Activated naive CD4-positive, alpha-beta T cell treated with anti-CD3 and anti-CD28 coated beads, Interleukin-2, amount 10 ng/mL, durations not matched to agents 7 days and 5 days (primary cell): ENCODE results near the gene XKR3.
"Not testable (repeated sequence)": the region's sequence is repeated elsewhere in the genome, so short reads cannot be mapped to it uniquely, and the experiment has no call there.

Experiments
- CTCF ChIA-PET: fragments of 350-600 bp; sonication (Branson Sonifier 250); formaldehyde crosslinking; loops from one replicate; lab custom pipeline; 2021; ENCODE audit warnings: antibody characterized with exemption; lab: Charles Lee
- DNase-seq: peaks from one replicate; pipeline ENCODE4 v3.0.0-alpha.2; 2020
- H3K27ac Mint-ChIP-seq: one replicate; pipeline ENCODE4 v1.8.0; 2021; ENCODE audit warnings: mild to moderate bottlenecking, moderate library complexity, mixed read lengths
- H3K27me3 Mint-ChIP-seq: one replicate; pipeline ENCODE4 v1.8.0; 2021; ENCODE audit warnings: mild to moderate bottlenecking, mixed read lengths
- H3K36me3 Mint-ChIP-seq: one replicate; pipeline ENCODE4 v1.8.0; 2021; ENCODE audit warnings: mixed read lengths
- H3K4me1 Mint-ChIP-seq: one replicate; pipeline ENCODE4 v1.8.0; 2021; ENCODE audit warnings: mixed read lengths
- H3K4me3 Mint-ChIP-seq: one replicate; pipeline ENCODE4 v1.8.0; 2021; ENCODE audit warnings: mild to moderate bottlenecking, moderate library complexity, mixed read lengths
- H3K9me3 Mint-ChIP-seq: one replicate; pipeline ENCODE4 v1.8.0; 2021; ENCODE audit warnings: mixed read lengths

The XKR3 gene

DNA sequence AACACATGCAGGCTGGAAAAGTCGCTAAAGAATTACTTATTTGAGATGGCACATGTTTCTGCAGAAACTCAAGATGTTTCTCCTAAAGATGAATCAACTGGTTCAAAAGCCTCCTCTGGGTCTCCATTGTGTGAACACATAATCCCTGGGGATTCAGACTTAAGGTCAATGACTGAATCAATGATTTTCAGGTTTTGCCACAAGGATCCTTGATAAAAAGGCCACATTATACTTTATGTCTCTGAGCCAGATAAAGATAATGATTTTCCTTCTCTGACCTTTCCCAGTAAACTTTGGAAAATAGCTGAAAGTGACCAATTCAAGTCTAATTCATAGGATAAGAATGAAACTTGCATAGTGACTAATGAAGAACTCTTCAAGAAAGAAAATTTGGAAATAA is 2.3 kb upstream of the XKR3 start:
- H3K4me1 Mint-ChIP-seq: peaks cover 21% of the 10 kb centered on the region
- H3K36me3 Mint-ChIP-seq: no peaks in the 10 kb centered on the region
- H3K4me3 Mint-ChIP-seq: no peak overlapping the region
- DNase-seq: no peak
- CTCF ChIA-PET: no interaction called here
- H3K9me3 Mint-ChIP-seq: no peaks in the 10 kb centered on the region
- H3K27ac Mint-ChIP-seq: no peak overlapping the region
- no peaks in the 10 kb centered on the region for H3K27me3 Mint-ChIP-seq

GRCh38 chr22:16819249-16819648 is 6.0 kb downstream of the XKR3 start:
- no peak for DNase-seq
- Mint-ChIP-seq H3K9me3 (no peaks in the 10 kb centered on the region), H3K4me3 (no peak overlapping the region), H3K4me1 (peaks cover 5% of the 10 kb centered on the region), H3K27ac (no peak overlapping the region), H3K27me3 (peaks cover 8% of the 10 kb centered on the region), H3K36me3 (no peaks in the 10 kb centered on the region)
- CTCF ChIA-PET: no interaction called here

- Mint-ChIP-seq H3K36me3 (no peaks in the 10 kb centered on the region), H3K4me3 (no peak overlapping the region), H3K27me3 (peaks cover 8% of the 10 kb centered on the region), H3K27ac (no peak overlapping the region), H3K4me1 (no peaks in the 10 kb centered on the region), H3K9me3 (no peaks in the 10 kb centered on the region)
- CTCF ChIA-PET: no interaction called here
- DNase-seq: no peak
Measured at GRCh38 chr22:16818538-16818937, 6.7 kb downstream of the XKR3 start.

DNA sequence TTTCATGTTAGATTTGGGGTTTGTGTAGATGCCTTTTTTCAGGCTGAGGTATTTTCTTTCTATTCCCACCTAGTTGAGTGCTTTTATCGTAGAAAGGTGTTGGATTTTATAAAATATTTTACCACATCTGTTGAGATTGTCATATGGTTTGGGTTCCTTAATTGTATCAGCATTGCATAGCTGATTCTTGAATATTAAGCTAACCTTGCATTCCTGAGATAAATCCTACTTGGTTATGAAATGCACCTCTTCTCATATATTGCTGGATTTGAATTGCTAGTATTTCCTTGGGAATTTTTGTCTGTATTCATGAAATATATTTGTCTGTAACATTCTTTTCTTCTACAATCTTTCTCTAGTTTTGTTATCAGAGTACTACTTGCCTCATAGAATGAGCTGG is 10.1 kb downstream of the XKR3 start:
- H3K36me3 Mint-ChIP-seq: no peaks in the 10 kb centered on the region
- no peak for DNase-seq
- H3K4me1 Mint-ChIP-seq: peaks cover 10% of the 10 kb centered on the region
- no peaks in the 10 kb centered on the region for H3K9me3 Mint-ChIP-seq
- CTCF ChIA-PET: no interaction called here
- peaks cover 8% of the 10 kb centered on the region for H3K27me3 Mint-ChIP-seq
- no peak overlapping the region for H3K4me3 Mint-ChIP-seq
- no peak overlapping the region for H3K27ac Mint-ChIP-seq

- H3K4me3 Mint-ChIP-seq: no peak overlapping the region
- H3K27ac Mint-ChIP-seq: no peak overlapping the region
- CTCF ChIA-PET: interaction anchor here (1.5 kb wide), 1 partner anchor 23 kb away, joined by 3 read pairs; no protein-coding TSS in a partner anchor
- DNase-seq: no peak
- H3K27me3 Mint-ChIP-seq: no peaks in the 10 kb centered on the region
- peaks cover 10% of the 10 kb centered on the region for H3K4me1 Mint-ChIP-seq
- no peaks in the 10 kb centered on the region for H3K36me3 Mint-ChIP-seq
- no peaks in the 10 kb centered on the region for H3K9me3 Mint-ChIP-seq
Measured at GRCh38 chr22:16810188-16810802, 14.9 kb downstream of the XKR3 start.

- no peak for DNase-seq
- Mint-ChIP-seq H3K27ac (no peak overlapping the region), H3K4me3 (no peak overlapping the region)
Measured at GRCh38 chr22:16808744-16809143, 16.5 kb downstream of the XKR3 start.

DNA sequence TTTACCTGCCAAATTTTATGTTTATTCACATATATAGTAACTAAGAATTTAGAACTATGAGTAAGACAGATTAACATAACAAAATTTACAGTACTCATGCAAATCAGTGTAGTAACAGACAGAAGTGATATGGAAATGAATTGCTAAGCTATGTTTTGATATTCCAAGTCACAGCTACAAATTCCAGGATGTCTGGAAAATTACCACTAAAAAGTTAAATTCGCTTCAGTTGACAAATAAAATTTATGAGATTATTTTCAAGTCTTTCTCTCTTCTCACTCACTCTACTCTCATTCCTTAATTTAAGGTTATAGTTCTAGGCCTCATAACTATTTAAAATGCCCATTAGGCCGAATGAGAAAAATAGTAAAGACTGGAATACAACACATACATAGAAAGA is 18.1 kb downstream of the XKR3 start:
- CTCF ChIA-PET: no interaction called here
- Mint-ChIP-seq H3K36me3 (no peaks in the 10 kb centered on the region), H3K4me3 (no peak overlapping the region), H3K27ac (no peak overlapping the region), H3K9me3 (no peaks in the 10 kb centered on the region), H3K4me1 (peaks cover 10% of the 10 kb centered on the region), H3K27me3 (peaks cover 6% of the 10 kb centered on the region)
- DNase-seq: no peak

More at GRCh38 chr22:16808744-16809143, 16.5 kb downstream of the XKR3 start:
- no peaks in the 10 kb centered on the region for H3K27me3 Mint-ChIP-seq
- H3K9me3 Mint-ChIP-seq: no peaks in the 10 kb centered on the region
- no peaks in the 10 kb centered on the region for H3K36me3 Mint-ChIP-seq
- CTCF ChIA-PET: no interaction called here
- peaks cover 10% of the 10 kb centered on the region for H3K4me1 Mint-ChIP-seq

GRCh38 chr22:16806401-16806800 is 18.8 kb downstream of the XKR3 start:
- peaks cover 7% of the 10 kb centered on the region for H3K27me3 Mint-ChIP-seq
- no peak overlapping the region for H3K27ac Mint-ChIP-seq
- no peak for DNase-seq
- CTCF ChIA-PET: interaction anchor here (1.2 kb wide), 1 partner anchor 26 kb away, joined by 3 read pairs; no protein-coding TSS in a partner anchor
- H3K36me3 Mint-ChIP-seq: no peaks in the 10 kb centered on the region
- no peak overlapping the region for H3K4me3 Mint-ChIP-seq
- peaks cover 10% of the 10 kb centered on the region for H3K4me1 Mint-ChIP-seq
- H3K9me3 Mint-ChIP-seq: no peaks in the 10 kb centered on the region

DNA sequence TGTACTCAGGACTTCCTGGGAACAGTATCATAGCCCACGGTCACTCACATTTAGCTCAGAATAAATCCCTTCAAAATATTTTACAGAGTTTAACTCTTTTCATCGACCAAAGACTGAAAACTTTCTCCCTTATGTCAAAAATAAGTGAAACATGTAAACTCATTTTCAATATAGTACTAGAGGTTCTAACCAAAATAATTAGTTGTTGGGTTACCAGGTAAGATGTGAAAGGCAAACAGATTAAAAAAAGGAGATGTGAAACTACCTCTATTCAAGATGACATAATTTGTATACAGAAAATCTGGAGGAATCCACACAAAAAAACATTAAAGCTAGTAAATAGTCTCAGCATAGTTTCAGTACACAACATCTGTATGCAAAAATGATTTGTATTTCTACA is 20.3 kb downstream of the XKR3 start:
- H3K27ac Mint-ChIP-seq: no peak overlapping the region
- DNase-seq: no peak
- H3K27me3 Mint-ChIP-seq: peaks cover 7% of the 10 kb centered on the region
- no peak overlapping the region for H3K4me3 Mint-ChIP-seq
- CTCF ChIA-PET: no interaction called here
- no peaks in the 10 kb centered on the region for H3K4me1 Mint-ChIP-seq
- H3K9me3 Mint-ChIP-seq: no peaks in the 10 kb centered on the region
- no peaks in the 10 kb centered on the region for H3K36me3 Mint-ChIP-seq

- H3K4me1 Mint-ChIP-seq: no peaks in the 10 kb centered on the region
- H3K27me3 Mint-ChIP-seq: peaks cover 7% of the 10 kb centered on the region
- CTCF ChIA-PET: no interaction called here
- no peaks in the 10 kb centered on the region for H3K36me3 Mint-ChIP-seq
- no peak for DNase-seq
- H3K9me3 Mint-ChIP-seq: no peaks in the 10 kb centered on the region
- H3K27ac Mint-ChIP-seq: no peak overlapping the region
- no peak overlapping the region for H3K4me3 Mint-ChIP-seq
Measured at GRCh38 chr22:16803255-16803917, 21.8 kb downstream of the XKR3 start.

DNA sequence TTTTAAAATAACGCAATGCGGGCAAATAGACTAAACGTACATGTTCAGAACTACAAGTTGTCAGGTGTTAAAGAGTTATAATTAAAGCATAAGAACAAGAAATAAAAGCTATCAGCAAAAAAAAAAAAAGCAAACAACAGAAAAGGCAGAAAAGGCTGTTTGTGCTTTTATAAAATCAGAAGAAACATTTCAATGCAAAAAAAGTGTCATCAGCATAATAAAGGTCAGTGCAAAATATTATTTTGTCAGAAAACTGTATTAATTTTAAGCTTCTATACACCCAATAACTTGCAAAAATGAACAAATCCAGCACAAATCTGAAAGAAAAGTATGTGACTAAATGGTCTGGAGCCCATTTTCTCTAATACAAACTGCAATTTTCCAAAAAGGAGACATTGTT is 23.6 kb downstream of the XKR3 start:
- H3K9me3 Mint-ChIP-seq: no peaks in the 10 kb centered on the region
- no peaks in the 10 kb centered on the region for H3K4me1 Mint-ChIP-seq
- peaks cover 7% of the 10 kb centered on the region for H3K27me3 Mint-ChIP-seq
- H3K27ac Mint-ChIP-seq: no peak overlapping the region
- H3K36me3 Mint-ChIP-seq: no peaks in the 10 kb centered on the region
- DNase-seq: no peak
- H3K4me3 Mint-ChIP-seq: no peak overlapping the region
- CTCF ChIA-PET: no interaction called here

- H3K9me3 Mint-ChIP-seq: no peaks in the 10 kb centered on the region
- H3K4me1 Mint-ChIP-seq: no peaks in the 10 kb centered on the region
- no peak for DNase-seq
- H3K27ac Mint-ChIP-seq: no peak overlapping the region
- no peak overlapping the region for H3K4me3 Mint-ChIP-seq
- CTCF ChIA-PET: no interaction called here
- H3K27me3 Mint-ChIP-seq: peaks cover 7% of the 10 kb centered on the region
- no peaks in the 10 kb centered on the region for H3K36me3 Mint-ChIP-seq
Measured at GRCh38 chr22:16801088-16801487, 24.1 kb downstream of the XKR3 start.

- no peaks in the 10 kb centered on the region for H3K9me3 Mint-ChIP-seq
- DNase-seq: no peak
- no peaks in the 10 kb centered on the region for H3K4me1 Mint-ChIP-seq
- H3K27me3 Mint-ChIP-seq: peaks cover 7% of the 10 kb centered on the region
- CTCF ChIA-PET: no interaction called here
- no peak overlapping the region for H3K4me3 Mint-ChIP-seq
- H3K27ac Mint-ChIP-seq: no peak overlapping the region
- H3K36me3 Mint-ChIP-seq: no peaks in the 10 kb centered on the region
Measured at GRCh38 chr22:16800358-16800757, 24.9 kb downstream of the XKR3 start.

GRCh38 chr22:16795504-16795903 is 29.7 kb downstream of the XKR3 start:
- H3K9me3 Mint-ChIP-seq, H3K27me3 Mint-ChIP-seq, CTCF ChIA-PET, H3K36me3 Mint-ChIP-seq, H3K4me1 Mint-ChIP-seq, H3K4me3 Mint-ChIP-seq, DNase-seq, H3K27ac Mint-ChIP-seq: not testable (repeated sequence)

GRCh38 chr22:16793831-16794230 is 31.4 kb downstream of the XKR3 start:
- H3K9me3 Mint-ChIP-seq: no peaks in the 10 kb centered on the region
- H3K36me3 Mint-ChIP-seq: no peaks in the 10 kb centered on the region
- no peak overlapping the region for H3K4me3 Mint-ChIP-seq
- CTCF ChIA-PET: no interaction called here
- no peak for DNase-seq
- H3K4me1 Mint-ChIP-seq: peaks cover 7% of the 10 kb centered on the region
- no peak overlapping the region for H3K27ac Mint-ChIP-seq
- H3K27me3 Mint-ChIP-seq: peaks cover 5% of the 10 kb centered on the region
